ENCODE data around the gene PRR7.

Gene PRR7

DNA sequence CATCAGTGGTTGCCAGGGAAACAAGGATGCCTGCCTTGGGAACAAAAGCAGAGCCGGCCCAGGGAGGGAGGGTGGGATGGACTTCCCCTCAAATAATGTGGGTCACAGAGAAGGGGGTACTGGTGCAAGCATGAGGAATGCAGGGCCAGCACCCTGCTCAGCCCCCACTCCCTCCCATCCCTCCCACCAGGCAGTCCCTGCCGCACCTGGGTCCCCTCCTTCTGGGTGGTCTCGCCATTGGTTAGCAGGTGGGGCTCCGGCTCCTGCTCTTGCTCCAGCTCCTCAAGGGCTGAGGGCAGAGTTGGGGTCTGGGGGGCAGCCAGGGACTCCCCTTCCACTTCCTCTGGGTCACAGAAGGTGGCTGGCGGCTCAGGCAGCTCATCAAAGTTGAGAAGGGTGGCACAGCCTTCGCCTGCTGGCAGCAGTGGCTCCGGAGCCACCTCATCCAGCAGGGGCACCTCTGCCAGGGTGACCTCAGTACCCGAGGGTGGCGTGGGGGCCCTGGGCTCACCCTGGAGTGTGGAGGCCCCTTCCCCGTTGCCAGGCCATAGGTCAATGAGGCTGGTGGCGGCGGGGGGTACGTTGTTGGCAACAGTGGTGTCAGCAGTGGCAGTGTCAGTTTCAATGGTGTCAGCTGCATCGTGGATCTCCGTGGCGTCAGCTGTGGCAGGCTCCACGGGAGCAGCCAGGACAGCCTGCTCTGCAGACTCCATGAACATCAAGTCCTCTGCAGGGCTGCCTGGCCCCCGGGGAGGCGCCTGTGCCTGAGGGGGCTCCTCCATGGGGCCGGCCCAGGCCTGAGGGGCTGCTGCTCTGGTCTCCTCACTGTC lies 11.5 kb downstream of the PRR7 start (continued):
- TF ChIP-seq, protein P1, sequence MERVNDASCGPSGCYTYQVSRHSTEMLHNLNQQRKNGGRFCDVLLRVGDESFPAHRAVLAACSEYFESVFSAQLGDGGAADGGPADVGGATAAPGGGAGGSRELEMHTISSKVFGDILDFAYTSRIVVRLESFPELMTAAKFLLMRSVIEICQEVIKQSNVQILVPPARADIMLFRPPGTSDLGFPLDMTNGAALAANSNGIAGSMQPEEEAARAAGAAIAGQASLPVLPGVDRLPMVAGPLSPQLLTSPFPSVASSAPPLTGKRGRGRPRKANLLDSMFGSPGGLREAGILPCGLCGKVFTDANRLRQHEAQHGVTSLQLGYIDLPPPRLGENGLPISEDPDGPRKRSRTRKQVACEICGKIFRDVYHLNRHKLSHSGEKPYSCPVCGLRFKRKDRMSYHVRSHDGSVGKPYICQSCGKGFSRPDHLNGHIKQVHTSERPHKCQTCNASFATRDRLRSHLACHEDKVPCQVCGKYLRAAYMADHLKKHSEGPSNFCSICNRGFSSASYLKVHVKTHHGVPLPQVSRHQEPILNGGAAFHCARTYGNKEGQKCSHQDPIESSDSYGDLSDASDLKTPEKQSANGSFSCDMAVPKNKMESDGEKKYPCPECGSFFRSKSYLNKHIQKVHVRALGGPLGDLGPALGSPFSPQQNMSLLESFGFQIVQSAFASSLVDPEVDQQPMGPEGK (tag by site-specific recombination; IDR thresholded peaks at IDR 0.05), result no peak
- TF ChIP-seq OVOL3 (tag by site-specific recombination; IDR thresholded peaks at IDR 0.05) (no peak), ZNF510 (tag by site-specific recombination; IDR thresholded peaks at IDR 0.05; ENCODE audit: insufficient replicate concordance) (no peak), ZNF341 (tag by site-specific recombination; IDR thresholded peaks at IDR 0.05; ENCODE audit: low read depth) (no peak), WT1 (tag by site-specific recombination; IDR thresholded peaks at IDR 0.05) (no peak), GLIS1 (tag by site-specific recombination; IDR thresholded peaks at IDR 0.05) (no peak), GLI2 (tag by site-specific recombination; IDR thresholded peaks at IDR 0.05; ENCODE audit: borderline replicate concordance, low read depth) (no peak), ZSCAN30 (tag by site-specific recombination; IDR thresholded peaks at IDR 0.05) (no peak), ZNF76 (tag by site-specific recombination; IDR thresholded peaks at IDR 0.05; ENCODE audit: borderline replicate concordance, low read depth) (no peak), SP3 (tag by site-specific recombination; IDR thresholded peaks at IDR 0.05) (peak; percentile 2; the same call in 1 of the 2 replicates), SCRT2 (tag by site-specific recombination; IDR thresholded peaks at IDR 0.05) (no peak), ZNF747 (tag by site-specific recombination; IDR thresholded peaks at IDR 0.05) (no peak), RBAK (tag by site-specific recombination; IDR thresholded peaks at IDR 0.05) (no peak), SETDB1 (IDR thresholded peaks at IDR 0.05; ENCODE audit: insufficient read length, low read length) (no peak), GLIS2 (tag by site-specific recombination; IDR thresholded peaks at IDR 0.05) (peak; percentile 37; the same call in 1 of the 2 replicates), ZNF701 (tag by site-specific recombination; IDR thresholded peaks at IDR 0.05) (no peak), ZNF792 (tag by site-specific recombination; IDR thresholded peaks at IDR 0.05) (no peak), BCL11B (tag by site-specific recombination; IDR thresholded peaks at IDR 0.05; ENCODE audit: low read depth) (no peak), ZNF10 (tag by site-specific recombination; IDR thresholded peaks at IDR 0.05) (0 out of 2 replicates have a peak, but pooled peaks have one; percentile 48), ZNF140 (tag by site-specific recombination; IDR thresholded peaks at IDR 0.05) (no peak), YY2 (tag by site-specific recombination; IDR thresholded peaks at IDR 0.05) (no peak), ZFP41 (tag by site-specific recombination; IDR thresholded peaks at IDR 0.05; ENCODE audit: borderline replicate concordance) (no peak), ZNF169 (tag by site-specific recombination; IDR thresholded peaks at IDR 0.05) (no peak), MEIS1 (CRISPR knock-in tag; IDR thresholded peaks at IDR 0.05; ENCODE audit: borderline replicate concordance) (no peak), ZNF239 (tag by site-specific recombination; IDR thresholded peaks at IDR 0.05) (no peak), ZBTB1 (tag by site-specific recombination; IDR thresholded peaks at IDR 0.05) (no peak), SP2 (tag by site-specific recombination; IDR thresholded peaks at IDR 0.05) (no peak), ZNF664 (tag by site-specific recombination; IDR thresholded peaks at IDR 0.05) (no peak), ZNF248 (tag by site-specific recombination; IDR thresholded peaks at IDR 0.05) (no peak)
- TF ChIP-seq, protein P2, sequence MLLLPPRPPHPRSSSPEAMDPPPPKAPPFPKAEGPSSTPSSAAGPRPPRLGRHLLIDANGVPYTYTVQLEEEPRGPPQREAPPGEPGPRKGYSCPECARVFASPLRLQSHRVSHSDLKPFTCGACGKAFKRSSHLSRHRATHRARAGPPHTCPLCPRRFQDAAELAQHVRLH (tag by site-specific recombination; IDR thresholded peaks at IDR 0.05), result no peak
- TF ChIP-seq, protein P3, sequence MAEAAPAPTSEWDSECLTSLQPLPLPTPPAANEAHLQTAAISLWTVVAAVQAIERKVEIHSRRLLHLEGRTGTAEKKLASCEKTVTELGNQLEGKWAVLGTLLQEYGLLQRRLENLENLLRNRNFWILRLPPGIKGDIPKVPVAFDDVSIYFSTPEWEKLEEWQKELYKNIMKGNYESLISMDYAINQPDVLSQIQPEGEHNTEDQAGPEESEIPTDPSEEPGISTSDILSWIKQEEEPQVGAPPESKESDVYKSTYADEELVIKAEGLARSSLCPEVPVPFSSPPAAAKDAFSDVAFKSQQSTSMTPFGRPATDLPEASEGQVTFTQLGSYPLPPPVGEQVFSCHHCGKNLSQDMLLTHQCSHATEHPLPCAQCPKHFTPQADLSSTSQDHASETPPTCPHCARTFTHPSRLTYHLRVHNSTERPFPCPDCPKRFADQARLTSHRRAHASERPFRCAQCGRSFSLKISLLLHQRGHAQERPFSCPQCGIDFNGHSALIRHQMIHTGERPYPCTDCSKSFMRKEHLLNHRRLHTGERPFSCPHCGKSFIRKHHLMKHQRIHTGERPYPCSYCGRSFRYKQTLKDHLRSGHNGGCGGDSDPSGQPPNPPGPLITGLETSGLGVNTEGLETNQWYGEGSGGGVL (tag by site-specific recombination; IDR thresholded peaks at IDR 0.05), result no peak
- TF ChIP-seq, protein P4, sequence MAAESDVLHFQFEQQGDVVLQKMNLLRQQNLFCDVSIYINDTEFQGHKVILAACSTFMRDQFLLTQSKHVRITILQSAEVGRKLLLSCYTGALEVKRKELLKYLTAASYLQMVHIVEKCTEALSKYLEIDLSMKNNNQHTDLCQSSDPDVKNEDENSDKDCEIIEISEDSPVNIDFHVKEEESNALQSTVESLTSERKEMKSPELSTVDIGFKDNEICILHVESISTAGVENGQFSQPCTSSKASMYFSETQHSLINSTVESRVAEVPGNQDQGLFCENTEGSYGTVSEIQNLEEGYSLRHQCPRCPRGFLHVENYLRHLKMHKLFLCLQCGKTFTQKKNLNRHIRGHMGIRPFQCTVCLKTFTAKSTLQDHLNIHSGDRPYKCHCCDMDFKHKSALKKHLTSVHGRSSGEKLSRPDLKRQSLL (tag by site-specific recombination; IDR thresholded peaks at IDR 0.05), result 0 out of 2 replicates have a peak, but pooled peaks have one; percentile 49
- TF ChIP-seq, protein P5, sequence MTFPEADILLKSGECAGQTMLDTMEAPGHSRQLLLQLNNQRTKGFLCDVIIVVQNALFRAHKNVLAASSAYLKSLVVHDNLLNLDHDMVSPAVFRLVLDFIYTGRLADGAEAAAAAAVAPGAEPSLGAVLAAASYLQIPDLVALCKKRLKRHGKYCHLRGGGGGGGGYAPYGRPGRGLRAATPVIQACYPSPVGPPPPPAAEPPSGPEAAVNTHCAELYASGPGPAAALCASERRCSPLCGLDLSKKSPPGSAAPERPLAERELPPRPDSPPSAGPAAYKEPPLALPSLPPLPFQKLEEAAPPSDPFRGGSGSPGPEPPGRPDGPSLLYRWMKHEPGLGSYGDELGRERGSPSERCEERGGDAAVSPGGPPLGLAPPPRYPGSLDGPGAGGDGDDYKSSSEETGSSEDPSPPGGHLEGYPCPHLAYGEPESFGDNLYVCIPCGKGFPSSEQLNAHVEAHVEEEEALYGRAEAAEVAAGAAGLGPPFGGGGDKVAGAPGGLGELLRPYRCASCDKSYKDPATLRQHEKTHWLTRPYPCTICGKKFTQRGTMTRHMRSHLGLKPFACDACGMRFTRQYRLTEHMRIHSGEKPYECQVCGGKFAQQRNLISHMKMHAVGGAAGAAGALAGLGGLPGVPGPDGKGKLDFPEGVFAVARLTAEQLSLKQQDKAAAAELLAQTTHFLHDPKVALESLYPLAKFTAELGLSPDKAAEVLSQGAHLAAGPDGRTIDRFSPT (tag by site-specific recombination; IDR thresholded peaks at IDR 0.05), result peak; percentile 78
